ENCODE results near the gene BRAF.

- TF ChIP-seq CTCF (tag by site-specific recombination; IDR thresholded peaks at IDR 0.05) = no peak
- TF ChIP-seq TCF7L2 (IDR thresholded peaks at IDR 0.05; ENCODE audit: borderline replicate concordance, low read depth, low read length) = no peak
- no peak for TF ChIP-seq ZNF24 (tag by site-specific recombination; IDR thresholded peaks at IDR 0.05)
- TF ChIP-seq RBAK (tag by site-specific recombination; IDR thresholded peaks at IDR 0.05) = no peak
- TF ChIP-seq ZNF785 (tag by site-specific recombination; IDR thresholded peaks at IDR 0.05) = no peak
- TF ChIP-seq ATF2 (tag by site-specific recombination; IDR thresholded peaks at IDR 0.05; ENCODE audit: low read depth) = no peak
Measured at GRCh38 chr7:140684066-140684950, 240.4 kb downstream of the BRAF start.

All from HEK293 (cell line).